HG03565 (cell line): ENCODE measurements around the gene SSBP2.
A peak's percentile ranks its signal among the peaks of the same experiment; 100 is the strongest.

Source experiments
- ATAC-seq: cut with Tn5 transposase; IDR thresholded peaks from one replicate; pipeline ENCODE4 v1.9.1; 2021; ENCODE audit warnings: mild to moderate bottlenecking, moderate library complexity; ENCODE audit not compliant: unreplicated experiment

SSBP2 gene

DNA sequence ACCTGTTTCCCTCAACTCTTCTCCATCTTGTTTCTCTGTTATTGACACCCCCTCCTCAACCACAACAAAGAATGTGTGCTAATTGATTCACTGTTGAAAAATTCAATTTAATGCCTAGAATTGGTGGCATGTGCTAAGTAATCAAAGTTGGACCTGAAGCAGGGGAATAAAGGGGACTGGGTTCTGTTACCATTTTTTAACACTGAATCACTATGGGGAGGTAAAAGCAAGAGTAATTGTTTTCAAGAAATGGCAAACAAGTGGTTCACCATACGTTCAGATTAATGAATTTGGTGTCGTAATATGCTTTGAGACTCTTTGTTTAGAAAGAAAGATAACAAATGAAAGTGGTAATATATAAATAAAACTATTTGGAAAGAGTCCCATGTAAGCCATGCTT lies 17.0 kb upstream of the SSBP2 start:
- ATAC-seq, result no peak

- ATAC-seq, result no peak
Observed at GRCh38 chr5:81767097-81767496, 16.2 kb upstream of the SSBP2 start.

DNA sequence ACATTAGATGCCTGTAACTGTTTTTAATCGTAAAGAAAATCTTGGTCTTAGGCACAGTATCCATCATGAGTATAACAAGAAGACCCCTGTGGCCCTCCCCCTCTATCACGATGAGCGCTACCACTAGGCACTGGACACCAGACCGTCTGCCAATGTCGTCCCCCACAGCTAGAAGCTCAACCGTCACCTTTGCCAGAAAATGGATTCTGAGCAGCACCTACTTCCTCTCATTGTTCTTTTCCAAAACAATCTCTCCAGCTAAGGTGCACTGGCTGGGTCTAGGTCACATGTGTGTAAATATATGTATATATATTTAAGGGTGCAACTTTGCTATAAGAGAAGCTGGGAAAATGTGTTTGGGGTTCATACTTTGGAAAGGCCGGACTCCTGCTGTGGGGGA lies 15.7 kb upstream of the SSBP2 start:
- no peak for ATAC-seq

DNA sequence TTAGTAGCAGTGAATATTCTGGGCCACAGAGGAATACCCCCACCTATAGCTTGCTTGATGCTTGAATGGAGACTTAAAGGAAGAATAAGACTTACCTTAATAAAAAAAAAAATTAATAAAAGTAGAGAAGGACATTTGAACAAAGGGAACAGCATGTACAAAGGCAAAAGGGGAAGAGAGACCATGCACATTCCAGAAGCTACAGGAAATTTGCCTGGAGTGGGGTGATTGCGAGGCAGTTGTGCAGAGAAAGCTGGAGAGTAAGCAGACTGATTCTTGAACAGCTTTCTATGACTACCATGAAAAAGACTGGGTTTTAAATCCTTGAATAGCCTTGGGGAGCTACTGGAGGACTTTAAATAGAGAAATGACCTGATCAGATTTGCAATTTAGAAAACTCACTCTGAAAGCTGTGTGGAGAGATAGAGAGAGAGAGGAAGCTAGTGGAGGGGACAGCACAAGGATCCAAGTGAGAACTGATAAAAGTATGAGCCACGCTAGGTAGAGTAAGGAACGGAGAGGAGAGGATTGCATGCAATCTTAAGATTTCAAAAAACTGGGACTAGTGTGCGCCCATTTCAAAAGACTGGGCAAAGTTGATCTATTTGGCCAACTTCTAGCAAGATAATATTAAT lies 12.5 kb upstream of the SSBP2 start:
- ATAC-seq, result no peak

GRCh38 chr5:81762853-81763252 lies 12.0 kb upstream of the SSBP2 start:
- ATAC-seq, result no peak

DNA sequence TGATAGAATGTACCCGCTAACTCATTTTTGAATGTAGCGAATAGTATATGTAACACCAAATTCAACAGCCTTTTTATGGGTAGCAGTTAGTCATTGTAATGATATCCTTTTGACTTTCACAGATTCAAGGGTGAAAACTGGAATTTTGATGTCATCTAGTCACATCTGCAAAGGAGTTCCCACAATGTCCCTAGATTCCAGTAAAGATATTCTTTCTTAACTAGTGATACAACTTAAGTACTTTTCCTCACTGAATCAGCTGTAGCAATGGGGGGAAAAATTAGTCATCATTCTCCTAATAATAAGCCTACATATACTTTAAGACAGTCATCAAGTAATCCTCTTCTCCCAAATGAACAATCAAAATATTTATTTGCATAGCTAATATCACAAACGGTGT lies 11.5 kb upstream of the SSBP2 start:
- ATAC-seq, result no peak

DNA sequence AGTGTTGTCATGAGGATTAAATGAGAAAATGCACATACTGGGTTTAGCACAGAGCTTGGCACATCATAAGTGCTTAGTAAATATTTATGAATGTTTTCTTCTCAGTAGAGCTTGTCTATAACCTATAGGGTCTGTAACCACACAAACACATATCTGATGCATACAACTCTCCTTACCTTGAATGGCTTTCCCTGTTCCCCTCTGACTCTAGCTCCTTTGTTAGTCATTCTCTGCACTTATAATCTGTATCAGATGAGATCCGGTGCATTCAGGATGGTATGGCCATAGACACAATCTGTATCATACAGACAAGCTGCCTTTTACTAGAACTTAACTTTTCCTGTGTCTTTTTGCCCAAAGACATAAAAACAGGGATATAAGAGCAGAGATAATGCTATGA lies 11.1 kb upstream of the SSBP2 start:
- ATAC-seq, result no peak

GRCh38 chr5:81761270-81761669 lies 10.4 kb upstream of the SSBP2 start:
- ATAC-seq, result no peak

DNA sequence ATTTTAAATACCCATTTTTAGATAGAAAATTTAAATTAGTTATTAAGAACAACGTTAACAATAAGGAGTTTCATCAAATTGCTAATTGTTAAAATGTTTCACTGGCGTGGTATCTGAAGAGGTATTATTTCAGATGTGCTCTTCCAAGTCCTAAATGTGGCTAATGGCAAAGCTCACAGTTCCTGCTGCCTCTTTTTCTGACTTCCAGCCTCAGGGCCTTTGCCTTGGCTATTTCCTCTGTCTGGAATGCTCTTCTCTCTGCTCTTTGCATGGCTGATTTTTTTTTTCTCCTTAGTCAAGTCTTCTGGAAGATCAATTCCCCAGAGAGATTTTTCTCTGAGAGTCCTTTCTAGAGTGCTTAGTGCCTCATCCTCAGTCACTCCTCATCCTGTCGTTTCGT lies 9.6 kb upstream of the SSBP2 start:
- no peak for ATAC-seq

GRCh38 chr5:81759632-81760005 lies 8.7 kb upstream of the SSBP2 start:
- ATAC-seq, result no peak

DNA sequence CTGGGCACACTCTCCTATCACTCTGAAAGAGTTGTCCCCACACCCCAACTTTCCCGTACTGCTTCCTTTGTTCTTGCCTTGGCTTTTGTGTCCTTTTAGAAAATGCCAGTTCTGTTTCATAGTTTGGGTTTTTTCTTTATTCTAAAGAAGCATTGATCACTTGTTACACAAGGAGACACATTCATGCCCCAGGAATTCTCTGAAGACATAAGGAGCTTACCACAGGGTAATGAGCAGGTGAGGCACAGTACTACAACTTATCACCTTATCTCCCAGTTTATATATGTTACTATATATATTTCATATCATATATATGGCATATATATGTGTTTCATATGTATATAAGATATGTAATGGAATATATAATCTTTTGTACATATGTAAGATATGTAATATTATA lies 6.5 kb upstream of the SSBP2 start:
- no peak for ATAC-seq

- no peak for ATAC-seq
Observed at GRCh38 chr5:81756016-81756415, 5.1 kb upstream of the SSBP2 start.

- ATAC-seq, result no peak
Observed at GRCh38 chr5:81755320-81755719, 4.4 kb upstream of the SSBP2 start.

GRCh38 chr5:81754621-81755020 lies 3.7 kb upstream of the SSBP2 start:
- no peak for ATAC-seq

DNA sequence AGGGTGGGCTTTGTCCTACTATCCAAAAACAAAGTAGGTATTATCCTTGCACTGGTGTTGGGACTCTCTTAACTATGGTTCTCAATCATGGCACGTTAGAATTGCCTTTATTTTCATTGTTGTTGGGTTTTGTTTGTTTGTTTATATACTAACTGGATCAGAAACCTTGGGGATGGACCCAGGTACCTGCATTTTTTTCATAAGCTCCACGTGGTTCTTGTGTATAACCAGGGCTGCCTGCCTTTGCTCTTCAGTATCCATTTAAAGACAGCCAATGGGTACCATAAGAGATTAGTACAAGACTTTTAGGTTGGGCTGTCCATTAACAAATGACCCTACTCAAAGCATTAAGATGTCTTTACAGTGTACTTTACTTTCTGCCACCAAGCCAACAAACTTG lies 2.5 kb upstream of the SSBP2 start:
- no peak for ATAC-seq

GRCh38 chr5:81752644-81752963 lies 1.7 kb upstream of the SSBP2 start:
- no peak for ATAC-seq

DNA sequence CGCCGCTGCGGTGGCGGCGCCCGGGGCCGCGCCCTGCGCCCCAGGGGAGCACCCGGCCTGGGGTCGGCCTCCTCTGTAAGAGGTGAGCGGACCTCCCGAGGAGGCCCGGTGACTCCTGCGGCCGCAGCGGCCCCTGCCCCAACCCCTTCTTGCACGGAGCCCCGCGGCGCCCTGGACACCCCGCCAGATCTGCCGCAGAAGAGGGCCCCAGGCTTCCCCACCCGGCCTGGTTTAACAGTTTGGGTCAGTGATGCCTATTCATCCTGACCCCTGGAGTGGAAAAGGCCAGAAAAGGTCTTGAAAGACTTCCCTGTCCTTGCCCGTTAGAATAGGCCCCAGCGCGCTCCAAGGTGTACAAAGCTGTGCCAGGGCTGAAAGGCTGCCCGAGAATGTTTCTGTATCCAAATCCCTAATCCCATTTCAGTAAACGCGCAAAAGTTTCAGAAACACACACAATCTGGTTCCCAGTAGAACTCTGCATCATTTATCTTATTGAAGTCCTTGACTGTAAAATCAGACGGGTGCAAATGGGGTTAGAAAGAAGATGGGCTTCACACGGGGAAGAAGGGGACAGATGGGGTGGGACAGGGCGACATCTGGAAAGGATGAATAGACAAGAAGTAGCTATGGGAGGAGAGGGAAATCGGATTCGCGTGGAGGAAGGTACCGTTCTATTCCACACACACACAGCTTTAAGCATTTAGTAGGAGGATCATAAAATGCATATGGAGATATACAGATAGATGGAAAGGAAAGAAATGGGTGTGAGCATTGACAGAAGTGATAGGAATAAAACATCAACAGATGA lies 1.1 kb upstream of the SSBP2 start:
- ATAC-seq, result no peak

- ATAC-seq, result no peak
Observed at GRCh38 chr5:81750308-81751008, 439 bp downstream of the SSBP2 start.

GRCh38 chr5:81749561-81750307 lies 1.2 kb downstream of the SSBP2 start:
- peak; percentile 37 for ATAC-seq

- ATAC-seq, result no peak
Observed at GRCh38 chr5:81749192-81749560, 1.7 kb downstream of the SSBP2 start.

DNA sequence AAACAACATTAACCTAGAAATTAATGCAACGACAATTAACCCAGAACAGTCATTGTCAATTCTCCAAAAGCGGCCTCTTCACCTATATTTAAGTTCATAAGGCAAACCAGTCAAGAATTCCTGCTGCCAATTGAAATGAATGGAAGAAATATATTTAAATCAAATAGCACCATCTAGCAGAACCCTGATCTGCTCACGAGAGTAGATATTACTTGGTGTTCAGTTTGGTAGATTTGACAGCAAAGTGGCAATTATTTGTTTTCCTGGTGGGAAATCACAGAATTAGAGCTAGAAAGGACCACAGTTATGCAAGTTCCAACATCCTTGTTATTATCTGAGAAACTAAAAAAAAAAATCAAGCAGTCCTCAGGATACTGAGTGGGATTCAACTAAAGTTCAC lies 2.3 kb downstream of the SSBP2 start:
- no peak for ATAC-seq

DNA sequence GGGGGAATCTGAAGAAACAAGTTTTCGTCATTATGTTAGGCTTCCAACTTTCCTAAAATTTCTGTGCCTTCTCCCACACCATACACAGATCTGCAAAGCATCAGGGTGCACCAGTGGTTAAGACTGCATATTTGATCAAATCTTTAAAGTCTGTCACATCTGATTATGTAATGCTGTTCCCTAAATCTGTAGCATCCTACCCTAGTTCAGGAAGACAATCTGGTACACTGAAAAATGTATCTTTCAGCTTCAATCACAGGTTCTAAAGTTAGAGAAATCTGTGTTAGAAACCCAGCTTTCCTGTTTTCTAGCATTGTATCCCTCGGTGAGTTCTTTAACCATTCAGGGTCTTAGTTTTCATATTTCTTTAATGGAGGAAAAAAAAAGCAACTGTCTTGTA lies 3.9 kb downstream of the SSBP2 start:
- ATAC-seq, result no peak
